Cardiac muscle cell (in vitro differentiated cells and primary cell): Measurements from ENCODE around the gene BOLL. TPM values are rescaled to one million over a fixed set of nuclear protein-coding genes. Genes with fewer than 3 reads are reported as not detected.
A peak's percentile ranks its signal among the peaks of the same experiment; 100 is the strongest.

Experiments used
- DNase-seq, 2 donors: peaks; one replicate each; pipeline versions ENCODE4 v3.0.0 to v3.0.0-alpha.2; 2010 to 2017; ENCODE audit warnings: low read depth in 1 of 2, low spot score in 1 of 2
- H3K27ac ChIP-seq: fragments of 200-600 bp; sonication (generic); 2 replicates; pipeline ENCODE4 v1.5.1; 2016
- H3K27me3 ChIP-seq: fragments of 200-600 bp; sonication (generic); 2 replicates; pipeline ENCODE4 v1.6.0; 2016; ENCODE audit warnings: control low read depth
- H3K36me3 ChIP-seq: fragments of 200-600 bp; sonication (generic); 2 replicates; pipeline ENCODE4 v1.5.1; 2016; ENCODE audit warnings: control low read depth
- H3K4me1 ChIP-seq: fragments of 200-600 bp; sonication (generic); 2 replicates; pipeline ENCODE4 v1.8.1; 2017; ENCODE audit warnings: low read depth, mild to moderate bottlenecking, mixed run types
- H3K4me3 ChIP-seq: fragments of 200-600 bp; sonication (generic); 2 replicates; pipeline ENCODE4 v1.5.1; 2016; ENCODE audit warnings: mild to moderate bottlenecking
- H3K9me3 ChIP-seq: fragments of 200-600 bp; sonication (generic); 2 replicates; pipeline ENCODE4 v1.5.1; 2017; ENCODE audit warnings: low read depth, mild to moderate bottlenecking, control low read depth
- polyA plus RNA-seq: library from polyadenylated mRNA; unstranded; fragments of >200 nt; fragmentation: Nextera tagmentation; extraction: Ambion mirVana; gene quantifications from 2 replicates; pipeline ENCODE4 v1.2.1, GENCODE V29; 2016
- total RNA-seq: library from RNA; depleted of rRNA; stranded (reverse); fragments of >200 nt; gene quantifications from 2 replicates; pipeline ENCODE4 v1.2.3, GENCODE V29; 2016
- TF ChIP-seq, protein P1 (sequence below): IDR thresholded peaks from 2 replicates; pipeline ENCODE4 v1.5.1; 2012; ENCODE audit warnings: low read depth, mild to moderate bottlenecking, low read length

The BOLL gene
- total and polyA plus RNA-seq, 2 experiments from 2014 or later: 0.21 TPM; not detected in 1

DNA sequence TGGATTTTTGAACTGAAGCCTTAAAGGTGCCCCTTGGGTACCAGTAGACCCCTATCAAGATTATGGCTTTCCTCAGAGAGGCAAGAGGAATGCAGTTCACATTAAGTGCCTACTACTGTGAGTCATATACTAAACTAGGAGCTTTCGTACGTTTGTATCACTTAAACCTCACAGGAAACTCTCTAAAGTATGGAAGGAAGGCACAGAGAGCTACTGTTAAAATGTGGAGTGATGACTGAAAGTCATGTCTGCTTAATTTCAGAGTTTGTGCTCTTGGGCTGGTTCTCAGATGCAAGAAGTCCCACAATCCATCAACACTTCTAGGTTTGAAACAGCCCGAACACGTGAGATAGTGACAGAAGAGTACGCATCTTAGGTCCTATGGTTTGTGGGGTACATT, 23.9 kb upstream of the BOLL start:
- Histone ChIP-seq H3K36me3 (no peaks in the 10 kb centered on the region), H3K27me3 (peaks cover 34% of the 10 kb centered on the region), H3K9me3 (no peaks in the 10 kb centered on the region), H3K4me3 (no peak overlapping the region), H3K27ac (no peak overlapping the region), H3K4me1 (peaks cover 5% of the 10 kb centered on the region)
- DNase-seq: peak in 1 of 2 donors; percentile 30
- TF ChIP-seq, protein P1, sequence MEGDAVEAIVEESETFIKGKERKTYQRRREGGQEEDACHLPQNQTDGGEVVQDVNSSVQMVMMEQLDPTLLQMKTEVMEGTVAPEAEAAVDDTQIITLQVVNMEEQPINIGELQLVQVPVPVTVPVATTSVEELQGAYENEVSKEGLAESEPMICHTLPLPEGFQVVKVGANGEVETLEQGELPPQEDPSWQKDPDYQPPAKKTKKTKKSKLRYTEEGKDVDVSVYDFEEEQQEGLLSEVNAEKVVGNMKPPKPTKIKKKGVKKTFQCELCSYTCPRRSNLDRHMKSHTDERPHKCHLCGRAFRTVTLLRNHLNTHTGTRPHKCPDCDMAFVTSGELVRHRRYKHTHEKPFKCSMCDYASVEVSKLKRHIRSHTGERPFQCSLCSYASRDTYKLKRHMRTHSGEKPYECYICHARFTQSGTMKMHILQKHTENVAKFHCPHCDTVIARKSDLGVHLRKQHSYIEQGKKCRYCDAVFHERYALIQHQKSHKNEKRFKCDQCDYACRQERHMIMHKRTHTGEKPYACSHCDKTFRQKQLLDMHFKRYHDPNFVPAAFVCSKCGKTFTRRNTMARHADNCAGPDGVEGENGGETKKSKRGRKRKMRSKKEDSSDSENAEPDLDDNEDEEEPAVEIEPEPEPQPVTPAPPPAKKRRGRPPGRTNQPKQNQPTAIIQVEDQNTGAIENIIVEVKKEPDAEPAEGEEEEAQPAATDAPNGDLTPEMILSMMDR: no peak

DNA sequence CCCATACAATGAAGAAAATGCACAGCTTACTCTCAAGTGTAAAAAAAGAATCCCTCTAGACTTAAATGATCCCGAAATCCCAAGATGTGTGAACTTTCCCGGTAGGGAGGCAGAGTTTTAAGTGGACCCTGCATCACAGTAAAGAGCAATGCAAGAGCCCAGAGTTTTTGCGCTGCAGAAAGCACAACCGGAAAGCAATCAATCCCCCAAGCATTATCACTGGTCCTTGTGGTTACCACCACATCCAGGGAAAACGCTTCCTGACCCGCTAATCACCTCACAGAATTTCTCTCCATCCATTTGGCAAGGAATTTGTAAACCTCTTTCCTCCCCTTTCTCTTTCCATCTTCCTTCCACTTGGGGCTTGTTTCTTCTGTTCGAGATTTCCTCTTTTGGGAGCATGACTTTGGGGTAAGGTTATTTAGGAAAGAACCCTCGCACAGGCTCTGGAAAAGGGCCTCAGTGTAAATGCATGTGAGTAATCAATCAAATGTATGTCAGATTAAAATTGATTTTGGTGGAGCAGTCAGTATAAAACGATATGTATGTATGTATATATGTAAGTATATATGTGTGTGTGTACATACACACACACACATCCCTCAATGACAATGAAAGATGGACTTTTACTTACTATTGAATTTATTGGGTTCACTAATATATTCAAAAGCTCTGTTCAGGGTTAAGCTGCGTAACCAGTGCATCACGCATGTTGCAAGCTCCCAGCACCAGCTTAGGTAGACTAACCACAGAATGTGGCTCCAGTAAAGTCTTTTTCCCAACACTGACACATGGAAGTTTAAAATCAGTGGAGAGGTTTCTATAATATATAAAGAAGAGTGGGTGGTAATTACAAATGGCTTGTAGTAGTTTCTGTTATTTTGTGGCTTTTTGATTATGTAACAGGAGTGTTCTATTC, 20.9 kb upstream of the BOLL start:
- Histone ChIP-seq H3K27me3 (peaks cover 34% of the 10 kb centered on the region), H3K9me3 (no peaks in the 10 kb centered on the region), H3K27ac (no peak overlapping the region), H3K36me3 (no peaks in the 10 kb centered on the region), H3K4me3 (peak overlapping the region; percentile 85), H3K4me1 (peaks cover 29% of the 10 kb centered on the region)
- DNase-seq: peak; percentile 9 to 44
- TF ChIP-seq, protein P1: no peak

GRCh38 chr2:197804758-197805714, 19.9 kb upstream of the BOLL start:
- Histone ChIP-seq H3K27ac (no peak overlapping the region), H3K36me3 (no peaks in the 10 kb centered on the region), H3K4me3 (peak overlapping the region; percentile 85), H3K9me3 (no peaks in the 10 kb centered on the region), H3K27me3 (peaks cover 34% of the 10 kb centered on the region), H3K4me1 (peaks cover 39% of the 10 kb centered on the region)
- TF ChIP-seq, protein P1: no peak
- DNase-seq: peak; percentile 42 to 63

- peak within 1 kb of the TSS; percentile 85 for H3K4me3 ChIP-seq
These were observed 19.1 kb upstream of the BOLL start, which contains the start of gene PLCL1 for GRCh38 chr2:197804049-197804757. PLCL1 (plus strand) TSS chr2:197804593.

More at GRCh38 chr2:197804049-197804757, 19.1 kb upstream of the BOLL start, which contains the start of gene PLCL1:
- Histone ChIP-seq H3K27me3 (peaks cover 34% of the 10 kb centered on the region), H3K4me1 (peaks cover 36% of the 10 kb centered on the region), H3K27ac (peak within 1 kb of the TSS; percentile 4), H3K9me3 (no peaks in the 10 kb centered on the region), H3K36me3 (no peaks in the 10 kb centered on the region)
- TF ChIP-seq, protein P1: no peak
- peak; percentile 96 to 98 for DNase-seq
